Measurements from ENCODE around the gene ABLIM1. TPM values are rescaled to one million over a fixed set of nuclear protein-coding genes. Genes with fewer than 3 reads are reported as not detected.

Gene ABLIM1
- total RNA-seq, 1 donor from 2014 or later, result 70.0 TPM

- no peak for DNase-seq (ENCODE audit: low read depth)
- Mint-ChIP-seq H3K27me3 (ENCODE audit: low read depth, unreplicated experiment) (no peaks in the 10 kb centered on the region), H3K4me3 (ENCODE audit: unreplicated experiment) (no peak overlapping the region), H3K9me3 (ENCODE audit: unreplicated experiment) (no peaks in the 10 kb centered on the region), H3K36me3 (ENCODE audit: low read depth, unreplicated experiment) (peaks cover 11% of the 10 kb centered on the region), H3K27ac (ENCODE audit: unreplicated experiment) (no peak overlapping the region), H3K4me1 (ENCODE audit: low read depth, unreplicated experiment) (peaks cover 40% of the 10 kb centered on the region)
- peaks cover 2% of the 10 kb centered on the region for H3K27me3 ChIP-seq (ENCODE audit: insufficient read depth, low read length)
- no peak overlapping the region for H3K4me2 ChIP-seq (ENCODE audit: low read length)
- H2AFZ ChIP-seq (ENCODE audit: low read depth, low read length), result no peak overlapping the region
- no peaks in the 10 kb centered on the region for H3K9me3 ChIP-seq (ENCODE audit: insufficient read depth, low read depth, low read length)
- H3K4me1 ChIP-seq (ENCODE audit: insufficient read depth, low read length), result peaks cover 6% of the 10 kb centered on the region
- no peak for TF ChIP-seq EZH2 (IDR thresholded peaks at IDR 0.05; ENCODE audit: insufficient read depth, low read length)
- no peak for TF ChIP-seq CTCF (IDR thresholded peaks at IDR 0.05; ENCODE audit: insufficient read depth, low read depth, low read length)
- no peaks in the 10 kb centered on the region for H3K79me2 ChIP-seq (ENCODE audit: insufficient read depth, low read length)
- H4K20me1 ChIP-seq (ENCODE audit: insufficient read depth, low read length), result no peaks in the 10 kb centered on the region
- no peaks in the 10 kb centered on the region for H3K36me3 ChIP-seq (ENCODE audit: insufficient read depth, low read length)
- no peak overlapping the region for H3K9ac ChIP-seq (ENCODE audit: low read length)
- FAIRE-seq, result no peak
- H3K4me3 ChIP-seq (ENCODE audit: insufficient read depth, low read depth, low read length), result no peak overlapping the region
- H3K27ac ChIP-seq (ENCODE audit: low read depth, low read length), result no peak overlapping the region
Observed at GRCh38 chr10:114615600-114616007, 42.5 kb downstream of the ABLIM1 start.

- H3K36me3 Mint-ChIP-seq (ENCODE audit: low read depth, unreplicated experiment), result peaks cover 12% of the 10 kb centered on the region
- no peaks in the 10 kb centered on the region for H3K27me3 Mint-ChIP-seq (ENCODE audit: low read depth, unreplicated experiment)
Observed at GRCh38 chr10:114613237-114613979, 44.7 kb downstream of the ABLIM1 start.

More at GRCh38 chr10:114613237-114613979, 44.7 kb downstream of the ABLIM1 start:
- Histone ChIP-seq H2AFZ (ENCODE audit: low read depth, low read length) (no peak overlapping the region), H3K79me2 (ENCODE audit: insufficient read depth, low read length) (no peaks in the 10 kb centered on the region), H3K27ac (ENCODE audit: low read depth, low read length) (no peak overlapping the region), H3K9ac (ENCODE audit: low read length) (no peak overlapping the region), H3K9me3 (ENCODE audit: insufficient read depth, low read depth, low read length) (no peaks in the 10 kb centered on the region), H4K20me1 (ENCODE audit: insufficient read depth, low read length) (no peaks in the 10 kb centered on the region), H3K36me3 (ENCODE audit: insufficient read depth, low read length) (no peaks in the 10 kb centered on the region), H3K4me3 (ENCODE audit: insufficient read depth, low read depth, low read length) (no peak overlapping the region), H3K4me2 (ENCODE audit: low read length) (no peak overlapping the region), H3K4me1 (ENCODE audit: insufficient read depth, low read length) (peaks cover 6% of the 10 kb centered on the region), H3K27me3 (ENCODE audit: insufficient read depth, low read length) (peaks cover 2% of the 10 kb centered on the region)
- FAIRE-seq (no peak), DNase-seq (ENCODE audit: low read depth) (no peak)
- Mint-ChIP-seq H3K4me3 (ENCODE audit: unreplicated experiment) (no peak overlapping the region), H3K9me3 (ENCODE audit: unreplicated experiment) (no peaks in the 10 kb centered on the region), H3K27ac (ENCODE audit: unreplicated experiment) (no peak overlapping the region), H3K4me1 (ENCODE audit: low read depth, unreplicated experiment) (peaks cover 32% of the 10 kb centered on the region)
- no peak for TF ChIP-seq CTCF (IDR thresholded peaks at IDR 0.05; ENCODE audit: insufficient read depth, low read depth, low read length)
- no peak for TF ChIP-seq EZH2 (IDR thresholded peaks at IDR 0.05; ENCODE audit: insufficient read depth, low read length)
